Keratinocyte (primary cell): ENCODE results near the gene PLEKHH2. TPM values are rescaled to one million over a fixed set of nuclear protein-coding genes. Genes with fewer than 3 reads are reported as not detected.

Experiments used
- DNase-seq: peaks from one replicate; pipeline ENCODE4 v3.0.0-alpha.2; 2011; ENCODE audit warnings: low read depth, missing footprints, low spot score
- FAIRE-seq: peaks from 2 replicates; lab custom pipeline; 2011; peaks lifted over from hg19 to GRCh38; lab: Jason Lieb, UNC
- H2AFZ ChIP-seq: 2 replicates; pipeline ENCODE4 v1.6.0; 2012; ENCODE audit warnings: low read length, control low read depth, inconsistent platforms; ENCODE audit not compliant: control insufficient read depth
- H3K27ac ChIP-seq: 2 replicates; pipeline ENCODE4 v1.5.1; 2011; ENCODE audit warnings: low read length; ENCODE audit not compliant: control insufficient read depth, insufficient read depth
- H3K27me3 ChIP-seq: 3 replicates; pipeline ENCODE4 v1.6.0; 2011; ENCODE audit warnings: low read length; ENCODE audit not compliant: control insufficient read depth, insufficient read depth; ENCODE audit errors: extremely low read depth
- H3K36me3 ChIP-seq, 2 experiments: 2 replicates in 1 of 2; 3 replicates in 1 of 2; pipeline ENCODE4 v1.5.1; 2011; ENCODE audit warnings: low read length in 2 of 2, mild to moderate bottlenecking in 1 of 2; ENCODE audit not compliant: control insufficient read depth in 2 of 2, insufficient read depth in 2 of 2; ENCODE audit errors: extremely low read depth in 1 of 2
- H3K4me1 ChIP-seq: 3 replicates; pipeline ENCODE4 v1.5.1; 2011; ENCODE audit warnings: low read length; ENCODE audit not compliant: control insufficient read depth, insufficient read depth; ENCODE audit errors: extremely low read depth
- H3K4me2 ChIP-seq: 3 replicates; pipeline ENCODE4 v1.6.0; 2011; ENCODE audit warnings: low read depth, low read length; ENCODE audit not compliant: control insufficient read depth, insufficient read depth; ENCODE audit errors: extremely low read depth
- H3K4me3 ChIP-seq, 3 experiments: fragments of 200-600 bp in 1 of 3; sonication (generic) in 1 of 3; 2 replicates in 2 of 3; 3 replicates in 1 of 3; pipeline ENCODE4 v1.5.1; 2011 to 2016; ENCODE audit warnings: low read length in 3 of 3, mild to moderate bottlenecking in 3 of 3, control low read depth in 2 of 3, inconsistent platforms in 1 of 3, low read depth in 1 of 3, mixed read lengths in 1 of 3, mixed run types in 1 of 3, moderate library complexity in 1 of 3; ENCODE audit not compliant: control insufficient read depth in 2 of 3, insufficient read depth in 2 of 3; ENCODE audit errors: extremely low read depth in 1 of 3
- H3K79me2 ChIP-seq: 2 replicates; pipeline ENCODE4 v1.6.0; 2012; ENCODE audit warnings: low read length; ENCODE audit not compliant: control insufficient read depth, insufficient read depth
- H3K9ac ChIP-seq: 3 replicates; pipeline ENCODE4 v1.6.0; 2011; ENCODE audit warnings: low read length; ENCODE audit not compliant: control insufficient read depth, insufficient read depth; ENCODE audit errors: extremely low read depth
- H3K9me1 ChIP-seq: 3 replicates; pipeline ENCODE4 v1.6.0; 2011; ENCODE audit warnings: low read length; ENCODE audit not compliant: control insufficient read depth, insufficient read depth; ENCODE audit errors: extremely low read depth
- H3K9me3 ChIP-seq: 2 replicates; pipeline ENCODE4 v1.5.1; 2012; ENCODE audit warnings: low read depth, low read length; ENCODE audit not compliant: control insufficient read depth
- H4K20me1 ChIP-seq: 3 replicates; pipeline ENCODE4 v1.6.0; 2011; ENCODE audit warnings: low read length; ENCODE audit not compliant: control insufficient read depth, insufficient read depth; ENCODE audit errors: extremely low read depth
- EZH2 ChIP-seq: IDR thresholded peaks from one replicate; pipeline ENCODE4 v1.6.1; 2012; ENCODE audit warnings: inconsistent platforms, mild to moderate bottlenecking, low read length, moderate library complexity
- dilution Hi-C: fragments of 300-500 bp; cut with MboI; formaldehyde crosslinking; loops from one replicate; pipeline ENCODE4 v1.7.0; 2020; ENCODE audit warnings: low sequenced_read_pairs; ENCODE audit not compliant: extremely low pct_ligation_motif_present
- polyA plus RNA-seq, 5 experiments: library from polyadenylated mRNA; depleted of rRNA in 3 of 5; stranded (reverse) in 3 of 5; stranded (forward) in 1 of 5; unstranded in 1 of 5; fragments of >200 nt; gene quantifications; 1 replicate in 1 of 5; 2 replicates in 3 of 5; 3 replicates in 1 of 5; pipeline versions ENCODE4 v1.2.1 to v1.2.3, GENCODE V29; 2011 to 2012; ENCODE audit warnings: missing spikeins in 2 of 5, low read depth in 1 of 5, low replicate concordance in 1 of 5
- TF ChIP-seq, protein P1 (sequence below), 3 experiments: IDR thresholded peaks in 1 of 3; conservative IDR thresholded peaks in 1 of 3; optimal IDR thresholded peaks in 1 of 3; 2 replicates in 2 of 3; 3 replicates in 1 of 3; pipeline versions ENCODE3 to v1.5.1; 2011; ENCODE audit warnings: low read length in 3 of 3, mild to moderate bottlenecking in 3 of 3, moderate library complexity in 2 of 3, control low read depth in 1 of 3, inconsistent platforms in 1 of 3; ENCODE audit not compliant: insufficient read depth in 2 of 3; ENCODE audit errors: extremely low read depth in 1 of 3

The PLEKHH2 gene
- polyA plus RNA-seq, 1 donor (not counting 4 experiments of a cell fraction or from before 2014, with no cell fraction given): 1.3 TPM

DNA sequence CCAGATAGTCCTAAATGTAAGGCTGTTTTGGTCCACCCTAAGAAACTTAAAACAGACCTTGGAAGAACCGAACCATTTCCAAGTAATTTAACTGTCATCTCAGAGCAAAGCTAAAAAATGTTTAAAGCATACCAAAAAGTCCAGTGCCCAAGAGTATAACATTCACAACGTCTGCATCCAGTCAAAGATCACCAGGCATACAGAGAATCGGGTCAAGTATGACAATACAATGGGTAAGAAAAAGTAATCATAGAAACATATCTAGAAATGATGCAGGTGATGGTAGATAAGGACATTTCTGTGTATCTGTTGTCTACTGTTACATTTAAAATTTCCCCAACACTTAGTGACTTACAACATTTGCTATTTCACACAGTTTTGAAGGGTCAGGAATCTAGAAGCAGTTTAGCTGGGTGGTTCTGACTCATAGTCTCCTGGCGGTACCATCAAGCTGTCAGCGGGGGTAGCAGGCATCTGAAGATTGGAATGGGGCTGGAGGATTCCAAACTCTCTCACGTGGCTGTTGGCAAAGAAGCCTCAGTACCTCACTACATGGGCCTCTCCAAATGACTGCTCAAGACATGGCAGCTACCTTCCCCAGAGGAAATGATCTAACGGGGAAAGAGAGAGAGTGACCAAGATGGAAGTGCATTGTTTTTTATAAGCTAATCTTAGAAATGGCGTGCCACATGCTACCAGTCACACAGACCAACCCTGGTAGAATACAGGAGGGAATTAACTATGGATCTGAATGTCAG is 100.2 kb downstream of the PLEKHH2 start:
- TF ChIP-seq EZH2: no peak
- Histone ChIP-seq H3K9ac (no peak overlapping the region), H3K9me3 (no peaks in the 10 kb centered on the region), H3K27me3 (no peaks in the 10 kb centered on the region), H3K4me3 (no peak overlapping the region), H3K79me2 (no peaks in the 10 kb centered on the region), H4K20me1 (no peaks in the 10 kb centered on the region), H3K36me3 (no peaks in the 10 kb centered on the region), H3K9me1 (no peaks in the 10 kb centered on the region), H3K27ac (no peak overlapping the region), H3K4me2 (no peak overlapping the region), H2AFZ (no peak overlapping the region), H3K4me1 (no peaks in the 10 kb centered on the region)
- no peak for DNase-seq
- dilution Hi-C loops: no loop called here
- FAIRE-seq: no peak

DNA sequence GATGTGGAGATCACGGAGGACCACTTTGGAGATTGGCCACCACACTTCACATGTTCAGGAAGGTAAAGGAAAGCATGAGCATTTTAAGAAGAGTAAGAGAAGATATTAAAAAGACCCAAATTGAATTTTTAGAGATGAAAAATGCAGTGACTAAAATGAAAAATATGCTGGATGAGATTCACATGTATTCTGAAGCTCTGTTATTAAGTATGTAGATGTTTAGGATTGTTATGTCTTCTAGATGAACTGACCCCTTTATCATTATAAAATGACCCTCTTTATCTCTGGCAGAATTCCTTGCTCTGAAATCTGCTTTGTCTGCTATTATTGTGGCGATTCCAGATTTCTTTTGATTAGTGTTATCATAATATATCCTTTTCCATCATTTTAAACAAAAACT is 100.8 kb downstream of the PLEKHH2 start:
- Histone ChIP-seq H3K9ac (no peak overlapping the region), H2AFZ (no peak overlapping the region), H3K9me3 (no peaks in the 10 kb centered on the region), H3K9me1 (no peaks in the 10 kb centered on the region), H3K4me2 (no peak overlapping the region), H4K20me1 (no peaks in the 10 kb centered on the region), H3K4me1 (no peaks in the 10 kb centered on the region), H3K4me3 (no peak overlapping the region), H3K27ac (no peak overlapping the region), H3K27me3 (no peaks in the 10 kb centered on the region), H3K36me3 (no peaks in the 10 kb centered on the region), H3K79me2 (no peaks in the 10 kb centered on the region)
- FAIRE-seq (no peak), DNase-seq (no peak)
- TF ChIP-seq, protein P1, sequence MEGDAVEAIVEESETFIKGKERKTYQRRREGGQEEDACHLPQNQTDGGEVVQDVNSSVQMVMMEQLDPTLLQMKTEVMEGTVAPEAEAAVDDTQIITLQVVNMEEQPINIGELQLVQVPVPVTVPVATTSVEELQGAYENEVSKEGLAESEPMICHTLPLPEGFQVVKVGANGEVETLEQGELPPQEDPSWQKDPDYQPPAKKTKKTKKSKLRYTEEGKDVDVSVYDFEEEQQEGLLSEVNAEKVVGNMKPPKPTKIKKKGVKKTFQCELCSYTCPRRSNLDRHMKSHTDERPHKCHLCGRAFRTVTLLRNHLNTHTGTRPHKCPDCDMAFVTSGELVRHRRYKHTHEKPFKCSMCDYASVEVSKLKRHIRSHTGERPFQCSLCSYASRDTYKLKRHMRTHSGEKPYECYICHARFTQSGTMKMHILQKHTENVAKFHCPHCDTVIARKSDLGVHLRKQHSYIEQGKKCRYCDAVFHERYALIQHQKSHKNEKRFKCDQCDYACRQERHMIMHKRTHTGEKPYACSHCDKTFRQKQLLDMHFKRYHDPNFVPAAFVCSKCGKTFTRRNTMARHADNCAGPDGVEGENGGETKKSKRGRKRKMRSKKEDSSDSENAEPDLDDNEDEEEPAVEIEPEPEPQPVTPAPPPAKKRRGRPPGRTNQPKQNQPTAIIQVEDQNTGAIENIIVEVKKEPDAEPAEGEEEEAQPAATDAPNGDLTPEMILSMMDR (optimal IDR thresholded peaks at IDR 0.05 in 1 of 3, IDR thresholded peaks at IDR 0.05 in 1 of 3, conservative IDR thresholded peaks at IDR 0.05 in 1 of 3; ENCODE audit: extremely low read depth in 1 of 3, insufficient read depth in 2 of 3, low read length in 3 of 3): no peak
- no peak for TF ChIP-seq EZH2
- dilution Hi-C loops: no loop called here

DNA sequence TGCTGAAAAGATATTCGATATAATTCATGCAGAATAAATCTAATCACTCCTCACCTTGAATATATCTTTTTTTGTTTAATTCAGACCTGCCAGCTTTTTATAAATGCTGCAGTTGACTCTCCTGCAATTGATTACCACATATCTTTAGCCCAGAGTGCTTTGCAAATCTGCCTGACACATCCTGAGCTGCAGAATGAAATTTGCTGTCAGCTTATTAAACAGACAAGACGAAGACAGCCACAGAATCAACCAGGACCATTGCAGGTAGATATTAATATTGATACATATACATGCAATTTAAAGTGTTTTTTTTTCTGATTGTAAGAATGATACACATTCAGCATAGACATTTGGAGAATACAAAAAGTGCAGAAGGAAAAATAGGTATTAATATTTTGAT is 101.2 kb downstream of the PLEKHH2 start:
- FAIRE-seq: no peak
- dilution Hi-C loops: no loop called here
- no peak overlapping the region for H3K9ac ChIP-seq
- TF ChIP-seq, protein P1 (optimal IDR thresholded peaks at IDR 0.05 in 1 of 3, IDR thresholded peaks at IDR 0.05 in 1 of 3, conservative IDR thresholded peaks at IDR 0.05 in 1 of 3; ENCODE audit: extremely low read depth in 1 of 3, insufficient read depth in 2 of 3, low read length in 3 of 3): no peak
- no peak for TF ChIP-seq EZH2
- no peak for DNase-seq
- H3K4me2 ChIP-seq: no peak overlapping the region
- H3K9me3 ChIP-seq: no peaks in the 10 kb centered on the region
- H4K20me1 ChIP-seq: no peaks in the 10 kb centered on the region
- no peak overlapping the region for H2AFZ ChIP-seq
- no peaks in the 10 kb centered on the region for H3K79me2 ChIP-seq
- H3K4me1 ChIP-seq: no peaks in the 10 kb centered on the region
- no peak overlapping the region for H3K27ac ChIP-seq
- no peaks in the 10 kb centered on the region for H3K9me1 ChIP-seq
- H3K27me3 ChIP-seq: no peaks in the 10 kb centered on the region
- no peak overlapping the region for H3K4me3 ChIP-seq
- no peaks in the 10 kb centered on the region for H3K36me3 ChIP-seq
